Dermis lymphatic vessel endothelial cell (primary cell): ENCODE measurements around the gene CALCOCO1. TPM values are rescaled to one million over a fixed set of nuclear protein-coding genes. Genes with fewer than 3 reads are reported as not detected.

Experiments used
- total RNA-seq: library from RNA; depleted of rRNA; stranded (reverse); fragments of >200 nt; gene quantifications from 2 replicates; pipeline ENCODE4 v1.2.1, GENCODE V29; 2014

CALCOCO1 gene, protein sequence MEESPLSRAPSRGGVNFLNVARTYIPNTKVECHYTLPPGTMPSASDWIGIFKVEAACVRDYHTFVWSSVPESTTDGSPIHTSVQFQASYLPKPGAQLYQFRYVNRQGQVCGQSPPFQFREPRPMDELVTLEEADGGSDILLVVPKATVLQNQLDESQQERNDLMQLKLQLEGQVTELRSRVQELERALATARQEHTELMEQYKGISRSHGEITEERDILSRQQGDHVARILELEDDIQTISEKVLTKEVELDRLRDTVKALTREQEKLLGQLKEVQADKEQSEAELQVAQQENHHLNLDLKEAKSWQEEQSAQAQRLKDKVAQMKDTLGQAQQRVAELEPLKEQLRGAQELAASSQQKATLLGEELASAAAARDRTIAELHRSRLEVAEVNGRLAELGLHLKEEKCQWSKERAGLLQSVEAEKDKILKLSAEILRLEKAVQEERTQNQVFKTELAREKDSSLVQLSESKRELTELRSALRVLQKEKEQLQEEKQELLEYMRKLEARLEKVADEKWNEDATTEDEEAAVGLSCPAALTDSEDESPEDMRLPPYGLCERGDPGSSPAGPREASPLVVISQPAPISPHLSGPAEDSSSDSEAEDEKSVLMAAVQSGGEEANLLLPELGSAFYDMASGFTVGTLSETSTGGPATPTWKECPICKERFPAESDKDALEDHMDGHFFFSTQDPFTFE
- 86.2 and 92.7 TPM in 2 replicates for total RNA-seq

DNA sequence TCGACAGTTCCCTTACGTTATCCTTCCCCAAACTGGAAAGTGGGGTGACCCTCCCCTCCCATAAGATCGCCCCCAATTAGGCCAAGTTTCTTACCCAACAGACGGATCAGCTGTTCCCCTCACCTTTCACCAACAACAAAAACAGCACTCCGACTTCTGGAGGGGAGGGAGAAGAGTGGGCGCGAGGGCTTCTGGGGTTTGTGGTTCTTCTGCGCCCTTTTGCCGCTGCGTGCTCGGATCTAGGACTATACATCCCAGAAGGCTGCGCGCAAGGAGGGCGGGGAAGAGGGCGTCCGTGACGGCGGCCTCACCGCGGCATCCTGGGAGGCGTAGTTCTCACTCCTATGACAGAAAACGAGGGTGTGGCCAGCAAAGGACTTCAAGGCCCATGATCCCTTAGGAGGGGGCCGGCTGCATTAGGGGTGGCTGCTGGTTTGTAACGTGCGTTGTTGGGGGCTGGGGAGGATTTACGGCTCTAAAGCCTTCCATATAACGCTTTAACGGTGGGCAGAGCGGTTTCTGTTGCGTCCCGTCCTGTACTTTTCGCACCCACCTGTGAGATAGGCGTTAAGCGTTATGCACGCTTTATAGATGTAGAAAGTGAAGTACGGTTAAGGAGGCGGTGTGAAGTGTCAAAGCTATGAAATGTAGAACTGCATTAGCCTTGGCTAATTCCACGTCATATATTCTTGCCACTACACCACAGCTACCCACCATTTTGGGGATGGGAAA, at the start of gene CALCOCO1:
Gene CALCOCO1, minus strand, starts transcription at position 143 of the 732 bp plus-strand sequence. CDS start 2,210 bp downstream, outside the sequence.

DNA sequence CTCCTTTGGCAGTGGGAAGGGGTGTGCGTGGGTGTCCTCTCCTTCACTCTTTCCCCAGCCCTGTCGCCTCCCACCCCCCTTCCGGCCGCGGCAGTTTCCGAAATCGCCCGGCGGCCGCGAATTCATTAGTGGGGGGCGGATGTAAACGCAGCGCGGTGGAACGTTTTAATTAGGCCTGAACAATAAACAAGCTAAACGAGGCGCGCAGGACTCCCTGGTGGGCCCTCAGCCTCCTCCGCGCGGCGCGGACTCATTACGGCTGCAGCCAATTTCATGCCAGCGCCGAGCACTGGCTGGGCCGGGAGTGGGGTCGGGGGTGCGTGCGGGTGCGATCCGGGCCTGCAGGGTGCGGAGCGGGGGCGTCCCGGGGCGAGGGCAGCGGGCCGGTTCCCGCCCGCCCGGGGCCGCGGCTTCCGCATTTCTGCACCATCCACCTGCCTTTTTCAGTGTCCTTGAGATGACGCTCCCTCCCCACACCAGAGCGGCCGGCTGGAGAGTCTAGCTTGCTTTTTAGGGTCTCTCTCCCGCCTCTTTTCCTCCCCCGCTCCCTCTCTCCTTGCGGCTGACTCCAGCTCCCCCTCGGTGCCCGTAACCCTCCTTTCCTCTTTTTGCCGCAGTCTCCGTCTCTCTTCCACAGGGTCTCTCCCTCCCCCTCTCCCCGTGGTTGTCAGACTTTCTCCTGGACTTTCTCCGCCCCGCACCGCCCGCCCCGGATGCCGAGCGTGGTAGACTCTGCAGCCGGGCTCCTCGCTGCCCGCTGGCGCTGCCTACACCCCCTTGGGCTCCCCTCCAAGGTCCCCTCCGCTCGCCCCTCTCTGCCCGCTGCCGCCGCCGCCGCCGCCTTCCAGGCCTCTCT, 24.3 kb upstream of the CALCOCO1 start, which contains the start of gene CISTR:
Gene CISTR, minus strand, starts transcription at position 644 of the 856 bp plus-strand sequence.

DNA sequence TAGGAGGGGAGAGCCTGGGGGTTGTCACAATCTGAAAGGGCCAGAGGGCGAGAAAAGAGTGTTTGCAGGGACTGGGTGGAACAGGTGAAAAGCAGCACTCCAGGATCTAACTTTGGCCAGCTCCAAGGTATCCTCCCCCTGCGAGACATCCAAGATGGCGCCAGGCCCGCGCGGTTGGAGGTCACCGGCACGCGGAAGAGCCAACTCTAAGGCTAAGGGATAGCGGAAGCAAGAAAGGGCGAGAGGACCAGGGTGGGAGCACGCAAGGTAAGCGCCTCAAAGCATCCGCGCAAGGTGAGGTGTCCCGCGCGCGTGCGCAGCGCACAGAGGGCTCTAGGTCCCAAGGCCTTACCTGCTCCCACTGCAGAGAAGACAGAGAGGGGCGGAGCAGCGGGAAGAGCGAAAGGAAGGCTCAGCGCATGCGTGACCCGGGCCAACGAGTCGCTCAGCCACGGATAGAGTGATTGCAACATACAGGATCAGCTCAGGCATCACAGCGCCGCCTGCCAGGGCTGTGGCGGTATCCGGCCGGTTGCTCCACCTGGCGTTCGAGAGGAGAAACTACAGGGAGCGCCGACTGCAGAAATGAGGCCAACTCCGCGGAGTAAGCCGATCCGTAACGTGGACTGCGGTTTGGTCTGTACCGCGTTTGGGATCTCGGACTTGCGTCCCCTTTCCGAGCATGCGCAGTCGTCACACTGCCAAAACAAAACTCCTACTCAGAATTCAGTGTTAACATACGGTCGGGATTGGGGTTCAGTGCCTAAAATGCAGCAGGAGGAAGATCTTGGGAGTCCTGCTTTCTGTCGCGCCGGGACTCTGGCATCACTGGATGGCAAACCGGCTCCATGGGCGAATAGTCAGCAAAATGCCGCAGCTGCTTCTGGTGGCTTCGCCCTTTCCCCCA, 51.3 kb downstream of the CALCOCO1 start, which contains the start of gene ATP5MC2:
Gene ATP5MC2, minus strand, starts transcription at position 383 of the 907 bp plus-strand sequence. CDS start 3,469 bp downstream, outside the sequence.

Other genes starting within 250 kb of the CALCOCO1 start
- gene MAP3K12, start 228.0 kb downstream of the CALCOCO1 start, total RNA-seq = 3.1 and 5.1 TPM in 2 replicates
- gene TARBP2, start 226.2 kb downstream of the CALCOCO1 start, total RNA-seq = 32.4 and 37.1 TPM in 2 replicates
- not detected in 2 replicates for gene NPFF, start 220.0 kb downstream of the CALCOCO1 start, total RNA-seq
- 8.0 and 9.7 TPM in 2 replicates for gene ATF7, start 101.1 kb downstream of the CALCOCO1 start, total RNA-seq
- 123 and 126 TPM in 2 replicates for gene ATP5MC2, start 51.4 kb downstream of the CALCOCO1 start, total RNA-seq
- not detected in 2 replicates for gene CISTR, start 24.5 kb upstream of the CALCOCO1 start, total RNA-seq
- under 0.01 TPM in 1 of 2 replicates, not detected in the other for gene HOXC13, start 211.4 kb upstream of the CALCOCO1 start, total RNA-seq
- gene HOXC12, start 227.5 kb upstream of the CALCOCO1 start, total RNA-seq = under 0.01 TPM in 1 of 2 replicates, not detected in the other
- gene HOXC11, start 245.7 kb upstream of the CALCOCO1 start, total RNA-seq = 0.11 TPM in 1 of 2 replicates, not detected in the other
- gene HOTAIR, start 247.5 kb upstream of the CALCOCO1 start, total RNA-seq = not detected in 2 replicates